ENCODE measurements around the gene GPC6. TPM values are rescaled to one million over a fixed set of nuclear protein-coding genes. Genes with fewer than 3 reads are reported as not detected.

The GPC6 gene
- polyA plus RNA-seq, 1 of the 3 experiments (the other 2 are of a cell fraction), result 6.7 TPM

GRCh38 chr13:93624311-93624777 is 397.7 kb downstream of the GPC6 start (continued):
- TF ChIP-seq IRF3 (IDR thresholded peaks at IDR 0.05; ENCODE audit: low read depth, low read length) (no peak), RFX5 (IDR thresholded peaks at IDR 0.05; ENCODE audit: low read length) (no peak), YY1 (IDR thresholded peaks at IDR 0.05; ENCODE audit: low read depth) (no peak), FOSL2 (IDR thresholded peaks at IDR 0.05; ENCODE audit: borderline replicate concordance, low read depth) (no peak), RCOR1 (IDR thresholded peaks at IDR 0.05; ENCODE audit: low read length) (no peak), REST (IDR thresholded peaks at IDR 0.05; ENCODE audit: low read depth, low read length) (no peak), ZBTB33 (IDR thresholded peaks at IDR 0.05; ENCODE audit: borderline replicate concordance, low read depth) (no peak), EP300 (IDR thresholded peaks at IDR 0.05; ENCODE audit: borderline replicate concordance in 1 of 2, low read depth in 1 of 2, low read length in 1 of 2) (peak in 1 of 2 experiments; percentile 58; a peak in 1 of 4 replicates), PBX3 (IDR thresholded peaks at IDR 0.05) (0 out of 2 replicates have a peak, but pooled peaks have one; percentile 10), MAX (IDR thresholded peaks at IDR 0.05; ENCODE audit: low read depth) (no peak), CHD2 (IDR thresholded peaks at IDR 0.05; ENCODE audit: low read length, partially characterized antibody) (no peak), FOXJ3 (CRISPR knock-in tag; IDR thresholded peaks at IDR 0.05) (no peak), GABPA (IDR thresholded peaks at IDR 0.05; ENCODE audit: low read depth) (no peak), ELF1 (IDR thresholded peaks at IDR 0.05) (no peak), JUND (IDR thresholded peaks at IDR 0.05) (no peak)
- TF ChIP-seq, protein P1, sequence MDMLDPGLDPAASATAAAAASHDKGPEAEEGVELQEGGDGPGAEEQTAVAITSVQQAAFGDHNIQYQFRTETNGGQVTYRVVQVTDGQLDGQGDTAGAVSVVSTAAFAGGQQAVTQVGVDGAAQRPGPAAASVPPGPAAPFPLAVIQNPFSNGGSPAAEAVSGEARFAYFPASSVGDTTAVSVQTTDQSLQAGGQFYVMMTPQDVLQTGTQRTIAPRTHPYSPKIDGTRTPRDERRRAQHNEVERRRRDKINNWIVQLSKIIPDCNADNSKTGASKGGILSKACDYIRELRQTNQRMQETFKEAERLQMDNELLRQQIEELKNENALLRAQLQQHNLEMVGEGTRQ (IDR thresholded peaks at IDR 0.05; ENCODE audit: borderline replicate concordance, low read depth, low read length), result no peak
